ENCODE data around the gene KREMEN1. TPM values are rescaled to one million over a fixed set of nuclear protein-coding genes. Genes with fewer than 3 reads are reported as not detected.

Gene KREMEN1
- polyA plus RNA-seq, 1 of the 3 experiments (the other 2 are of a cell fraction): 10.0 TPM

- WGBS (ENCODE audit: low lambda C conversion rate): 90% methylated on average over 14 of the region's 14 CpGs
- TF ChIP-seq FOXM1 (IDR thresholded peaks at IDR 0.05; ENCODE audit: low read depth): no peak
- TF ChIP-seq, protein P1, sequence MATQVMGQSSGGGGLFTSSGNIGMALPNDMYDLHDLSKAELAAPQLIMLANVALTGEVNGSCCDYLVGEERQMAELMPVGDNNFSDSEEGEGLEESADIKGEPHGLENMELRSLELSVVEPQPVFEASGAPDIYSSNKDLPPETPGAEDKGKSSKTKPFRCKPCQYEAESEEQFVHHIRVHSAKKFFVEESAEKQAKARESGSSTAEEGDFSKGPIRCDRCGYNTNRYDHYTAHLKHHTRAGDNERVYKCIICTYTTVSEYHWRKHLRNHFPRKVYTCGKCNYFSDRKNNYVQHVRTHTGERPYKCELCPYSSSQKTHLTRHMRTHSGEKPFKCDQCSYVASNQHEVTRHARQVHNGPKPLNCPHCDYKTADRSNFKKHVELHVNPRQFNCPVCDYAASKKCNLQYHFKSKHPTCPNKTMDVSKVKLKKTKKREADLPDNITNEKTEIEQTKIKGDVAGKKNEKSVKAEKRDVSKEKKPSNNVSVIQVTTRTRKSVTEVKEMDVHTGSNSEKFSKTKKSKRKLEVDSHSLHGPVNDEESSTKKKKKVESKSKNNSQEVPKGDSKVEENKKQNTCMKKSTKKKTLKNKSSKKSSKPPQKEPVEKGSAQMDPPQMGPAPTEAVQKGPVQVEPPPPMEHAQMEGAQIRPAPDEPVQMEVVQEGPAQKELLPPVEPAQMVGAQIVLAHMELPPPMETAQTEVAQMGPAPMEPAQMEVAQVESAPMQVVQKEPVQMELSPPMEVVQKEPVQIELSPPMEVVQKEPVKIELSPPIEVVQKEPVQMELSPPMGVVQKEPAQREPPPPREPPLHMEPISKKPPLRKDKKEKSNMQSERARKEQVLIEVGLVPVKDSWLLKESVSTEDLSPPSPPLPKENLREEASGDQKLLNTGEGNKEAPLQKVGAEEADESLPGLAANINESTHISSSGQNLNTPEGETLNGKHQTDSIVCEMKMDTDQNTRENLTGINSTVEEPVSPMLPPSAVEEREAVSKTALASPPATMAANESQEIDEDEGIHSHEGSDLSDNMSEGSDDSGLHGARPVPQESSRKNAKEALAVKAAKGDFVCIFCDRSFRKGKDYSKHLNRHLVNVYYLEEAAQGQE (IDR thresholded peaks at IDR 0.05; ENCODE audit: low read depth, low read length): no peak
- TF ChIP-seq NFIC (IDR thresholded peaks at IDR 0.05; ENCODE audit: borderline replicate concordance): no peak
- TF ChIP-seq, protein P2, sequence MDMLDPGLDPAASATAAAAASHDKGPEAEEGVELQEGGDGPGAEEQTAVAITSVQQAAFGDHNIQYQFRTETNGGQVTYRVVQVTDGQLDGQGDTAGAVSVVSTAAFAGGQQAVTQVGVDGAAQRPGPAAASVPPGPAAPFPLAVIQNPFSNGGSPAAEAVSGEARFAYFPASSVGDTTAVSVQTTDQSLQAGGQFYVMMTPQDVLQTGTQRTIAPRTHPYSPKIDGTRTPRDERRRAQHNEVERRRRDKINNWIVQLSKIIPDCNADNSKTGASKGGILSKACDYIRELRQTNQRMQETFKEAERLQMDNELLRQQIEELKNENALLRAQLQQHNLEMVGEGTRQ (IDR thresholded peaks at IDR 0.05; ENCODE audit: borderline replicate concordance, low read depth, low read length): no peak
- no peak for TF ChIP-seq CTCF (IDR thresholded peaks at IDR 0.05)
- TF ChIP-seq PBX3 (IDR thresholded peaks at IDR 0.05): no peak
- TF ChIP-seq SMC3 (IDR thresholded peaks at IDR 0.05; ENCODE audit: low read depth, low read length): no peak
- TF ChIP-seq FOXJ3 (CRISPR knock-in tag; IDR thresholded peaks at IDR 0.05): no peak
- no peak for TF ChIP-seq RFX5 (IDR thresholded peaks at IDR 0.05; ENCODE audit: low read length)
- no peak for TF ChIP-seq CHD2 (IDR thresholded peaks at IDR 0.05; ENCODE audit: low read length, partially characterized antibody)
- TF ChIP-seq ELF1 (IDR thresholded peaks at IDR 0.05): no peak
- no peak for TF ChIP-seq NRF1 (IDR thresholded peaks at IDR 0.05; ENCODE audit: low read depth, low read length)
- TF ChIP-seq MEF2A (IDR thresholded peaks at IDR 0.05; ENCODE audit: borderline replicate concordance, low read depth): no peak
- ChIA-PET POLR2A (no interaction called here), CTCF (interaction anchor here (1.0 kb wide), 1 partner anchor 106 kb away, joined by 3 read pairs; no protein-coding TSS in a partner anchor)
- DNase-seq: no peak
- peaks cover 0 to 4% of the 10 kb centered on the region in 2 experiments; a peak in 1 of 4 replicates for H3K4me1 ChIP-seq (ENCODE audit: control insufficient read depth in 1 of 2, insufficient read depth in 2 of 2, low read depth in 1 of 2, low read length in 1 of 2)
- no peak overlapping the region for H2AFZ ChIP-seq (ENCODE audit: low read depth)
- no peak overlapping the region for H3K9ac ChIP-seq
- no peak overlapping the region for H3K27ac ChIP-seq (ENCODE audit: low read depth in 2 of 2, low read length in 1 of 2)
- H3K36me3 ChIP-seq (replicated peaks in 1 of 2; ENCODE audit: control insufficient read depth in 1 of 2, insufficient read depth in 2 of 2, low read length in 1 of 2): peaks cover 0 to 6% of the 10 kb centered on the region in 2 experiments
- no peaks in the 10 kb centered on the region for H3K27me3 ChIP-seq (ENCODE audit: insufficient read depth)
- no peaks in the 10 kb centered on the region for H3K9me3 ChIP-seq
- no peaks in the 10 kb centered on the region for H3K9me2 ChIP-seq
- H4K20me1 ChIP-seq (ENCODE audit: insufficient read depth): no peaks in the 10 kb centered on the region
- no peak overlapping the region for H3K4me2 ChIP-seq
- no peaks in the 10 kb centered on the region for H3F3A ChIP-seq (replicated peaks; ENCODE audit: insufficient read depth)
- no peak overlapping the region for H3K4me3 ChIP-seq (ENCODE audit: low read depth in 2 of 2, low read length in 1 of 2)
- H3K79me2 ChIP-seq (ENCODE audit: insufficient read depth): no peaks in the 10 kb centered on the region
Observed at GRCh38 chr22:29146091-29146560, 73.3 kb downstream of the KREMEN1 start.
